Activated CD4-positive, alpha-beta T cell treated with anti-CD3 and anti-CD28 coated beads for 1 hour (primary cell): ENCODE data around the gene RIPK3.
A peak's percentile ranks its signal among the peaks of the same experiment; 100 is the strongest.
"Not testable (repeated sequence)": the region's sequence is repeated elsewhere in the genome, so short reads cannot be mapped to it uniquely, and the experiment has no call there.

Source experiments
- DNase-seq: peaks from one replicate; pipeline ENCODE4 v3.0.0-alpha.2; 2020

Gene RIPK3

GRCh38 chr14:24339284-24340151 lies at the start of gene RIPK3:
Gene RIPK3 (minus strand): TSS chr14:24339991. CDS start chr14:24339826, 165 bp downstream.
- DNase-seq: peak; percentile 53

- DNase-seq: no peak
Observed at GRCh38 chr14:24389226-24389848, 49.5 kb upstream of the RIPK3 start.

GRCh38 chr14:24388474-24389179 lies 48.8 kb upstream of the RIPK3 start:
- no peak for DNase-seq

- not testable (repeated sequence) for DNase-seq
Observed at GRCh38 chr14:24387579-24387978, 47.8 kb upstream of the RIPK3 start.

GRCh38 chr14:24387009-24387345 lies 47.2 kb upstream of the RIPK3 start:
- no peak for DNase-seq

- no peak for DNase-seq
Observed at GRCh38 chr14:24385524-24385923, 45.7 kb upstream of the RIPK3 start.

GRCh38 chr14:24384169-24384568 lies 44.4 kb upstream of the RIPK3 start:
- DNase-seq: no peak

GRCh38 chr14:24382064-24382371 lies 42.2 kb upstream of the RIPK3 start:
- no peak for DNase-seq

GRCh38 chr14:24381363-24382063 lies 41.7 kb upstream of the RIPK3 start:
- no peak for DNase-seq

GRCh38 chr14:24379907-24380730 lies 40.3 kb upstream of the RIPK3 start:
- DNase-seq: no peak

- DNase-seq: no peak
Observed at GRCh38 chr14:24378981-24379906, 39.5 kb upstream of the RIPK3 start.

- DNase-seq: no peak
Observed at GRCh38 chr14:24378327-24378726, 38.5 kb upstream of the RIPK3 start.

- no peak for DNase-seq
Observed at GRCh38 chr14:24377657-24378056, 37.9 kb upstream of the RIPK3 start.

- DNase-seq: no peak
Observed at GRCh38 chr14:24377126-24377525, 37.3 kb upstream of the RIPK3 start.

- no peak for DNase-seq
Observed at GRCh38 chr14:24376448-24377070, 36.8 kb upstream of the RIPK3 start.

GRCh38 chr14:24372701-24373416 lies 33.1 kb upstream of the RIPK3 start:
- no peak for DNase-seq

GRCh38 chr14:24371605-24372004 lies 31.8 kb upstream of the RIPK3 start:
- not testable (repeated sequence) for DNase-seq

GRCh38 chr14:24370748-24371147 lies 31.0 kb upstream of the RIPK3 start:
- no peak for DNase-seq

- DNase-seq: no peak
Observed at GRCh38 chr14:24369907-24370687, 30.3 kb upstream of the RIPK3 start.
